Upper lobe of left lung (tissue), 4 donors: ENCODE measurements around the gene ZNF546.

ENCODE experiments used
- CTCF ChIP-seq, 6 experiments: fragments of 450-650 bp in 4 of 6; fragments of 200-600 bp in 2 of 6; sonication (generic) in 2 of 6; IDR thresholded peaks; one replicate each; pipeline ENCODE4 v1.5.1; 2016 to 2019; ENCODE audit warnings: antibody characterized with exemption in 6 of 6
- POLR2A ChIP-seq, 4 donors: fragments of 450-650 bp; IDR thresholded peaks; one replicate each; pipeline ENCODE4 v1.5.1; 2016 to 2017; ENCODE audit warnings: antibody characterized with exemption in 4 of 4, mild to moderate bottlenecking in 2 of 4

- TF ChIP-seq CTCF (IDR thresholded peaks at IDR 0.05) = no peak
- TF ChIP-seq POLR2A (IDR thresholded peaks at IDR 0.05) = no peak
Observed at GRCh38 chr19:39987596-39987995, 9.3 kb upstream of the ZNF546 start.
